CD4-positive, alpha-beta T cell treated with Interleukin-10 for 1 hour (primary cell): Measurements from ENCODE around the gene PLCB1.

Source experiments
- DNase-seq: peaks from one replicate; pipeline ENCODE4 v3.0.0-alpha.2; 2020

PLCB1 gene

GRCh38 chr20:8860011-8860495, 728.0 kb downstream of the PLCB1 start:
- DNase-seq = no peak

DNA sequence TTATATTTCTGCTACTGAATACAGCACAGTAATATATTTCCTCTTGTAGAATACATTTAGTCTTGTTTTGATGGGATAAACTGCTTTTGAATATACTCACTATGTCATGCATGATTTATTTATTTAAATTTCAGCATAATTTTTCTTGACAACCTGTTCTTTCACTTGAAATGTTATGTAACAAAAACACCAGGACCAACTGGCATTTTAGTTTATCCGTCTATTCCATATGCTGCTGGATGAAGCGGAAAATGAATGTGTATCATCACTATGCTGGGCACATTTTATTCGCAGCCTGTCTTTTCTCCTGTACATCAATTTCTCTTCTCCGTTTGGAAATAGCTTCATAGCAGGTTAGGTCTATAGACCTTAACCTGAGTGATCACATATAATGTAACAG, 730.0 kb downstream of the PLCB1 start:
- no peak for DNase-seq

DNA sequence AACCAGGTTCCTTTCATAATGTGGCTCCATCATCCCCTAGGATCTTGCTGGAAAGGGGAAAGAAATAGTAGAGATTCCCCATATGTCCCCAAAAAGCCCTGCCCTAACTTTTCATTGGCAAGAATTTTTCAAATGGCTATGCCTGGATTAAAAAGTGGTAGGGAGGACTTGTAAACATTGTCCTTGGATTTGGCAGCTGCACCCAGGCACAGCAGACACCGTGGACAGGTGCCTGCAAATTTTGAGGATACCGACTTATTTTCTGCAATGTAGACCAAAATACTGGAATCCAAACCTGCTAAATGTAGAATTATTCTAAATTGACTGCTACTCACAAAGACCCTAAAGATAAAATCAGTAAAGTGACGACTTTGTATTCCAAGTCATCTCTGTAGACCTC, 733.6 kb downstream of the PLCB1 start:
- no peak for DNase-seq

GRCh38 chr20:8867038-8867740, 735.1 kb downstream of the PLCB1 start:
- DNase-seq = no peak

DNA sequence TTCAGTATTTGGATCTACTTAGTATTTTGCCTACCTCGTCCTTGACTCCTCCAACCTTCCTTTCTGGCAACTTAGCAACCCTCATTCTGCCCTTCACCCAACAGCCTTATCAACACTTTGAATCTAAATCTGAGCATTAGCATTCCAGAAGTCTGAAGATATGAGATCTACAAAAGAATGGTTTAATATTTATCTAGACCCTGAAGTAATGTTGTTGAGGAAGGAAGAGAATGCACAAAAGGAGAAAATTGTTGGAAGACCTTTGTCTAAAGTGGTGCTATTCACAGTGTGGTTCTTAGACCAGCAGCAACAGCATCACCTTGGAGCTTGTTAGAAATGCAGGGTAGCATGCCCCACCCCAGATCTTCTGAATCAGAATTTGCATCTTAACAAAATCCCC, 738.6 kb downstream of the PLCB1 start:
- no peak for DNase-seq

DNA sequence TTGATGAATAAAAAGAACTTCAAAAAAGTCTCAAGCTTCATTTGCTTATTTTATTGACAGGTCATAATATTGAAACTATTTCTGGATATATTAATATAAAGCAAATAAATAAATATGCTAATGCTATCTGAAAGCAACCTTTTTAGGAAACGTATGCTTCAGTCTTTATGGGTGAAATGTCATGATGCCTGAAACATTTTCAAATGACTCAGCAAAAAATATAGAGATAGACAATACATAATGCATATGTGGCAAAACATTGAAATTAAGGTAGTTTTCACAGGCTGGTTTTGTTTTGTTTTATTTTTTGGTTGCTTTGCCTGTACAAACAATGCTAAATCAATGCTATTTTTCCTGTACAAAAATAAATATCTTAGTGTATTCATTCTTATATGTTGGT, 742.4 kb downstream of the PLCB1 start:
- DNase-seq = no peak

DNA sequence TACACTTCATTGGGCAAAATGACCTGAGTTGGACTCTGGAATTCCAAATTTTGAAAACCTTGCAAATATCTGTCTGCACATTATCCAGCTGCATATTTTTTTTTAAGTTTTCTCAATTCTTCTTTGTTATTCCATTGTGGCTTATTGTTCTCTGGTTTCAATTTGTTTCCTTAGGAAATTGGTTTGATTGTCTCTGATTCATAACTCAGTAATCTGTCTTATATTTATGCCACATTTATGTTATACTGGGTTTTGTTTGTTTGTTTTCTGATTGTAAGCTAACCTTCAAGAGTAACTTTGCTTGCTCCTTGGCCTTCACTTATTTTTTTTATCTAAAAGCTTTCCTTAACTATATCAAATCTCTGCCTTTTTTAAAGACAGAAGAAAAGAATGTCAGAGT, 743.5 kb downstream of the PLCB1 start:
- DNase-seq = no peak

- DNase-seq = no peak
Measured at GRCh38 chr20:8876366-8876765, 744.3 kb downstream of the PLCB1 start.

GRCh38 chr20:8877294-8877693, 745.2 kb downstream of the PLCB1 start:
- DNase-seq = no peak

GRCh38 chr20:8879669-8880068, 747.6 kb downstream of the PLCB1 start:
- DNase-seq = no peak

DNA sequence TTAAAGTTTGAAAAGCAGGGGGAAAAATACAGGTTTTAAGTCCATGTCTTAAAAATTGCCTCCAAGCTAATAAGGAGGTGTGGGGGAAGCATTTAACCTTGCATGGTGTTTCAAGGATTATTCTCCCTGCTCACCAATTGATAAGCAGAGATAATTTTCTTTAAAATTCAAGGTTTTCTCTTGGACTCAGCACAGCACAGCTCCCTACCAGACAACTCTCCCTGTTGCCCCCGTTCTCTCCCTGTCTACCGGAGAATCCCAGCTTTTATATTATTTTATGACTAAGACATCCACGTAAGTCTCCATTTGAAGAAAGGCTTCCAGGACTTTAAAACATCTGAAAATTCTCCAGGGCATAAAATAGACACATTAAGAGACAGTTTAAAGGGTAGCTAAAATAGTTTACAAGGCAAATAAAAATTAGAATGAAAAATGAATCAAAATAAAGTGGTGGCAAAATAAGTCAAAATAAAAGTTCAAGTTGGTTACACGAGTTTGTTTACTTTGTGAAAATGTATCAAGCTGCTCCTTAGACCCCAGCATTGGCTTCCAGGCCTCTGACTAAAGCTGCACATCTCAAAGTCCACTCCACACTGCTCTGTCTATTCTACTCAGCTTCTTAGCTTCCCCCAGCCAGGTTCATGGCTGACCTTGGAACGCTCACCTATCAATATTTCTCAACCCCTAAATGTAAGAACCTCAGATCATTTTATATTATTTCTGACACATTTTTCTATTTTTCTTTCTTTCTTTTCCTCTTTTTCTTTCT, 748.2 kb downstream of the PLCB1 start:
- DNase-seq = no peak

GRCh38 chr20:8891039-8891438, 759.0 kb downstream of the PLCB1 start:
- no peak for DNase-seq

GRCh38 chr20:8895472-8895871, 763.4 kb downstream of the PLCB1 start:
- no peak for DNase-seq

DNA sequence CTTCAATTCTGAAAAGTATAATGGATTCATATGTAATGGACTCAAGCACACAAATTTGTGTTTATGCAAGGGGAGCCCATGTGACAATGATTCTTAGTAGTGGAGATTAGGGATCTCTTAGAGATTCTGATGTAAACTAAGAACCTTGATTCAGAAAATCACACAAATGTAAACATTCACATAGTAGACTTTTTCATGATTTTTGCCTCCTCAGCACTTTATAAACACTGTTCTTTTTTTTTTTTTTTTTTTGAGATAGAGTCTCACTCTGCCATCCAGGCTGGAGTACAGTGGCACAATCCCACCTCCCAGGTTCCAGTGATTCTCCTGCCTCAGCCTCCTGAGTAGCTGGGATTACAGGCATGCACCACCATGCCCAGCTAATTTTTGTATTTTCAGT, 766.8 kb downstream of the PLCB1 start:
- no peak for DNase-seq

DNA sequence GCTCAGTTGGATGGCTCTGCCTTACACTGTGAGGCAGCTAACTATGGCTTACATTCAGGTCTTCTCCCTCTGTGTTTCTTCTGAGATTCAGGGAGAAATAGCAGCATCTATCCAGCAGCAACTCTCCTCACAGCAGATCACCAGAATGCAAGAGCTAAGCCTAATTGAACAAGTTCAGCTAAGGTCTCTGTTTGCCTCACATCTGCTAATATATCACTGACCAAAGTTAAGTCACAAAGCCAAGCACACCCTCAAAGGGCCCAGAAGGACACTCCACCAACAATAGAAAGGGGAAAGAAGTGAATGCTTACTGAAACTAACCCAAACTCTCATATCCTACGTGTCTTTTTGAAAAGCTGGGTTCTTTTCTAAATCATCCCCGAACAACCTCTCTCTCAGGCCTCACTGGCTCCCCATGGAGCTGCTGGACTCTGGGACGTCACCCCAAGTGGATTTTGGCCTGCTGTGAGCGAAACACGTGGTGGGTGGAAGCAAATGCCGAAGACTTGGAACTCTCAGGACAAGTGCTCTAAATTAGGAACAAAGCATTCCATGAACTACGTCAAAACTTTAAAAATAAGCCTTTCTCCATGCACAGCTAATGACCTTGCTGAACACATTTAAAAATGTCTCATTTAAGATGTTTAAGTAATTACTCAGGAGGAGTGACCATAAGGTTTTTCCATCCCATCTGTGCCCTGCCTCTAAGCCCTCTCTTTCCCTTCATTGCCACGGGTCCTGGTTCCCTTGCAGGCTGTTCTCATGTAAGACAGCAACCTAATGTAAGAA, 769.4 kb downstream of the PLCB1 start:
- DNase-seq = no peak

DNA sequence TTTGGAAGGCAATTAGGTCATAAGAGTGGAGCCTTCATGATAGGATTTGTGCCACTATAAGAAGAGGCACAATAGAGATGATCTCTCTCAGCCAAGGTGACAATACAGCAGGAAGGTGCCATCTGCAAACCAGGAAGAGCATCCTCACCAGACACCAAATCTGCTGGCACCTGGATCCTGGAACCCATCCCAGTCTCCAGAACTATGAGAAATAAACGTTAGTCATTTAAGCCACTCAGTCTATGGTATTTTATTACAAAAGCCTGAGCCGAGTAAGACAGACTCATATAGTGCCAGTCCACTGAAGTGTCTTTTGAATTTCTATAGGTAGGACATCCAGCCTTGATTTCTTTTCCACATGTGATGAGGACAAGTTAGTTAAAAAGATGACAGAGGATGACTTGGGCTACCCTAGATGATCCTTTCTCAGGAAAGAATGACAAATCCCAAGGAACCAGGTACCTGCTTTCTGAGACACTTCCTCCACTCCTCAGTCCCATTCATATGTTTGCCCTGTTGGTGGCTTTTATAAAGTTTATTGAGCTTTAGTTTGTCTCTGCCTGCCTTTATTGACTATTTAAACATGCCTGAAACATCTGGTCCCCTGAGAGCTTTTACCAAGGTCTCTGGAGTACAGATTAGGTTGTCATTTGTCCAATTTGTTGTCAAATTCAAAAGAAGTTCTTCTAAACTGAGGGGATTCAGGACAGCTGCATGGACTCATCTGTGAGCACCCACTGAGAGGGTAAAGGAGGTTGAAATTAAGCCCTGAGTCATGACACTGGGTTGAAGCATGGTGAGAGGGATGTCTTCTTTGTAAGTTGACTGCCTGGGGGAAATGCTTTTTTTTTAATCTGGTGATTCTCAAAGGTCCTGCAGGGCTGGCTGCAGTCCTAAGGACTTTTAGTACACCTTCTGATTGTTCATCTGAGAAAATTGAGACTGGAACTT, 771.9 kb downstream of the PLCB1 start:
- DNase-seq = no peak

GRCh38 chr20:8909596-8909995, 777.5 kb downstream of the PLCB1 start:
- no peak for DNase-seq

DNA sequence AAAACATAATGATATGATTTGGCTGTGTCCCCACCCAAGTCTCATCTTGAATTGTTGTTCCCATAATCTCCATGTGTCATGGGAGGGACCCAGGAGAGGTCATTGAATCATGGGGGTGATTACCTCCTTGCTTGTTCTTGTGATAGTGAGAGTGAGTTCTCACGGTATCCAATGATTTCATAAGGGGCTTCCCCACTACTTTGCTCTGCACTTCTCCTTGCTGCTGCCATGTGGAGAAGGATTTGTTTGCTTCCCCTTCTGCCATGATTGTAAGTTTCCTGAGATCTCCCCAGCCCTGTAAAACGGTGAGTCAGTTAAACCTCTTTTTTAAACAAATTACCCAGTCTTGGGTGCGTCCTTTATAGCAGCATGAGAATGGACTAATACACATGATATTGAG, 780.0 kb downstream of the PLCB1 start:
- DNase-seq = no peak

GRCh38 chr20:8912731-8913130, 780.7 kb downstream of the PLCB1 start:
- no peak for DNase-seq

DNA sequence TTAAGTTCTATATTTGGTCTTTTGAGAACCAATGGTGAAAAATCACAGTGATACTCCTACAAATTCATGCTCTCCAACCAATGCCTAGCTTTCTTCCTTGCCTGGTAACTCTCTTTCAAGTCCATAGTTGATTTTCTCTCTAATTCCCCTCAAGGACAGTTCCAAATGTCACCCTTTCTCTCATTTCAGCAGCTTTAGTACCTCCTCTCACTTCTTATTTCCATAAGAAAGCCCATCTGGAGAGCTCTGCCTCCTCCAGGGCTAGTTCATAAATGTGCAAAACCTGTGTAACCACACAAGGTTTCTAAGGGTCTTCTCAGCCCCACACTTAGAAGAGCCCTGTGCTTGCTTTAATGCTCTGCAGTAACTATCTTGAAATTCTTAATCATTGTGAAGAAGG, 781.4 kb downstream of the PLCB1 start:
- DNase-seq = no peak

DNA sequence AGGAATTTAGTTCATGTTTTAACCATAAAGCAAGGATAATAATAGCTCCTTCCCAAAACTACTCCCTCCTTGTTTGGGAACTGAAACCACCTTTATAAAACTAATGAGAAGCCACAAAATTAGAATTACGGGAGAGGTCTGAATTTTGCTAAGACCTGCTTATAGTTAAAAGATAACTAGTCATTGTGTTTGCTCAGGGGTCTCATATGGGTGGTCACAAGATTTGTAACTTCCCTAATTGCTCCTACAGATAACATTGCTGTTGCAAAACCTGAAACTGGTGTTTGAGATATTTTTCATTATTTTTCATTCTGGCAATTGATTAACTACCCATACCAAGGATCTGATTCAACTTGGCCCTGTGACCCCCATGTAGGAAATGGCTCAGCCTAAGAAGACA, 782.4 kb downstream of the PLCB1 start:
- no peak for DNase-seq

DNA sequence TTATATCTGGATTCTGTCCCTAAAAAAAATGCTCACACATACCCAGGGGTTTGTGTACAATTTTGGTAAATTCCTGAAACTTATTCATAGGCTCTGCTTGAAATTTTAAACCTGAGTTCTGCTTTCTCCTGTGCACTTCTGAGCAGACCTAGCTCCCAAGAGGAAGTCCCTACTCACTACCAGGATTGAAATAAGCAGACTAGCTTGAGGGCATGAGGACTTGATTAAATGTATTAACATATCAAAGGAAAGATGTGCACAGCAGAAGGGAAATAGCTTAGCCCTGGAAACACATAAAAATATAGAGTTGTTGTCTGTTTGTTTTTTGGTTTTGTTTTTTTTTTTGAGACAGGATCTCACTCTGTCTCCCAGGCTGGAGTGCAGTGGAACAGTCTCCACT, 785.0 kb downstream of the PLCB1 start:
- no peak for DNase-seq

DNA sequence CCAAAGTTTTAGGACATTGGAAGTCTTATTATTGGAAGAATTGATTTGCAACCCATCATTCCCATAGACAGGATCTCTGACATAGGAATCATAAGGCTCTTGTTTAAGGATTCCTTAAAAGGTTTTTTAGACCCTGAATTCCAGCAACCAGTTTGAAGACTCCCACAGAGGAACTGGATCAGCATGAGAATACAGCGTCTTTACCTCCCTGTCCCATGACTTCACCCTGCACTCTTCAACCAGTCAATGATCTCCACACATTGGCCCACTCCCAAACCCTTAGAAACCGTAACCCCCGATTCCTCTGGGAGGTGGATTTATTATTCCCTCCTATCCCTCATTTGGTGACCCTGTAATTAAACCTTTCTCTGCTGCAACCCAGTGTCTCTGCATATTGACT, 786.1 kb downstream of the PLCB1 start:
- no peak for DNase-seq
